Stimulated activated CD8-positive, alpha-beta memory T cell treated with anti-CD3 and anti-CD28 coated beads, Interleukin-7, amount 100 ng/mL, for 48 hours (primary cell): ENCODE measurements around the gene TSPAN9.

ENCODE experiments used
- DNase-seq, 2 donors: peaks; one replicate each; pipeline ENCODE4 v3.0.0-alpha.2; 2020; ENCODE audit warnings: low read depth in 1 of 2; ENCODE audit errors: extremely low read depth in 1 of 2

The TSPAN9 gene

DNA sequence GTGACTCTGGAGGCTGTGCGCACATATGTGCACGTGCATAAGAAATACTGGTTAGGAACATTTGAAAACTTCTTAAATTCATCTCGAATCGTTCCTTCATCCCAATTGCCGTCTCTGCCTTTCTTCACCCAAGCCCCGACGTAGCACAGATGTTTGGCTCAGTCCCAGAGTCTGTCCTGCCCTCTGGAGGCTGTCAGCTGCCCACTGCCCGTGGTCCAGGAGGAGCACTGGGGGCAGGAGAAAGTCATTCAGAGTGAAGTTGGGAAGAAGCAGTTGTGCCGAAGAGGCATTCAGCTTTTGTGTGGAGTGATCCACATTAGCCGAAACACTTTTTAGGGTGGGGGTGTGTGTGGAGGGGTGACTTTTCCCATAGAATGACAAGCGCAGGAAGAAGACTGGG is 124.9 kb downstream of the TSPAN9 start:
- DNase-seq, result no peak

DNA sequence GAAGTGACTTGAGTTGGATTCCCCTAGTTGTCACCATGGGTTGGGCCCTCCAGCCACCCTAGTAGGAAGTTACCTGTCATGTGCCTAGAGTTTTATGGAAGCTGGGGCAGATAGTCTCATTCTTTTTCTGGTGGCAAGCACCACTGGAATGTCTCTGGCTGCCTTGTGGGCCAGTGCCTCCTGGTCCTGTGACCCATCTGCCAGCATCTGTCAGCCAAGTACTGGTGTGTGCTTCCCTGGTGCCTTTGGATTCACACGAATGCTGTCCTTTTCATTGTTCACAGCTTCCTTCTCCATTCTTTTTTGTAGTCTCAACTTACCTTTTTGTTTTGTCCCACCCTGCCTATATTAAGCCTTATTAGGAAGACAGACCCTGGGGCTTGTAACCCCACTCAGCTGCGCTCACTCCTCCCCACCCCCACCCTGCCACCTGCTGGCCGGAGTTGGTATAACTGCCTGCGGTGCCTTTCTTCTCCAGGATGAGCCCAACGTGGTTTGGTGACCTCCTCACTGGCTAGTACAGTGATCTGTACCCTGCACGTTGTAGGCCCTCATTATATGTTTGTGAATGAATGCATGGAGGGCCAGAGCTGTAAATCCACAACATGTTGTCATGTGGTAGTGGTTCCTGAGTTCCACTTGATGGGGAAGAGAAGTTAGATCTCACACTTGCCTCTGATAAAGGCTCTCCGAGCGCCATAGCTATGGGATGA is 125.7 kb downstream of the TSPAN9 start:
- DNase-seq, result no peak

DNA sequence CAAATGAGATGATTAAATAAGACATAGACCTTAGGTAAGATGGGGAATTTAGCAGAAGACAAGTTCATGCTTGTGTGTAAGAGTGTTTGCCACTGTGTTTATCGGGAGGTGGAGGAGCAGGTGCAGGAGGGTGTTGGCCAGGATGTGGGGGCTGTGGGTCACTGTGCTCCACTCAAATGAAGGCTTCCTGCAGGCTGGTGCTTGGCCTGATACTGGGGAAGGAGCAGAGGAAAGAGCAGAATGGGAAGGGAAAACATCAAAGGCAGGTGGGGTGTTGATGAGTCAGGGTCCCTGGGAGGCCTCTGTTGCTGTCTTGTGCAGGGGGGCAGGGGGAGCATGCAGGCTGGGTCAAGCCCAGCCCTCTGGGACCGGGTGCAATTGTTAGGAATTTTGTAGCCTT is 126.5 kb downstream of the TSPAN9 start:
- DNase-seq, result no peak

DNA sequence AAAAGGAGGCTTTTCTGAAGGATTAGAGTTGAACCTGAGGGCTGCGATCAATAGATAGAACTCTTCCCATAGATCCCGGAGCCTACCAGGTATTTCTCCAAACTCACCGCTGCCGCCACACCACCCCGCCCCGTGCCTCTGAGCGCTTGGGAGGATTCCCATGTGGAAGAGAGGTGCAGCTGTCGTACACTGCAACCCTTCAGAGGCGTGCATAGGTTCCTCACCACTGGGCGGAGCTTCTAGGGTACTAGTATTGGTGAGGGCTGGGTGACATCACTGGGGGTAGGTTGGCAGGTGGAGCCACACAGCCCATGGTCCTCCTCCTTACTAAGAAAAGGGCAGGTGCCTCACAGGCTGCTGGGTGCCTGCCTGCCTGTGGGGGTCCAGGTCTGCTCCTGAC is 127.0 kb downstream of the TSPAN9 start:
- DNase-seq, result no peak

DNA sequence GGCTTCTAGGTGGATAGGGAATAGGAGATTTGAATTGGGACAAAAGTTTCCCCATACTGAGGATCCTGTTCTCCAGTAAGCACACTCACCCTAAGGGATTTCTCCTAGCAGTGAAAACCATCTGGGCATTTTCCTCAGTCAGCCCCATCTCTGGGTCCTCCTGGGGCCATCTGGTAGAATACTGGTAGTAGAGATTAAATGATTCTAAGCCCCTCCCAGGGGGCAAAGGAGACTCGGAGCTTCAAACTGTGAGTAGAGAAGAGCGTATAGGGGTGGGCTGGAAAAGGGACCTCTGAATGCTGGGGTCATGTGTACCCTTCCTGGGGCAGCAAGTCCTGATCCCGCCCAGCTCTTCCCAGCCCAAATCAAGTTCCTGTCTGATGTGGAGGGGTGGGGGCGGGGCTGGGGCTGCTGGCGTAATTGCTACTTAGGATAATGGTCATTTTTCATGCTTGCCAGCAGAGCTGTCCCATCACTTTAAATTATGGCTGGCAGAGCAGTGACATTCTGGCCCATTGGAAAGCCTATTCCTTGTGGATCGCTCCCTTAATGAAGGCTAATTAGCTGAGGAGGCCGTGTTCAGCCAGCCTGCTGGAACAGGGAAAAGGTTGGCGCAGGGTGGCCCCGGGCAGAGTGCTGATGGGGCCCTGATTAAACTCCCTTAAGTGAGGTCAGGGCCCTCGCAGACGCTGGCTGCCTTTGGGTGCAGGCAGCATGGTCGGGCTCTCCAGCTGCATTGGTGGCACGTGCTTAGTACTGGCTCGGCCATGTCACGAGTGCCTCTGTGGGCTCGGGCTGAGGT is 127.8 kb downstream of the TSPAN9 start:
- DNase-seq, result no peak

DNA sequence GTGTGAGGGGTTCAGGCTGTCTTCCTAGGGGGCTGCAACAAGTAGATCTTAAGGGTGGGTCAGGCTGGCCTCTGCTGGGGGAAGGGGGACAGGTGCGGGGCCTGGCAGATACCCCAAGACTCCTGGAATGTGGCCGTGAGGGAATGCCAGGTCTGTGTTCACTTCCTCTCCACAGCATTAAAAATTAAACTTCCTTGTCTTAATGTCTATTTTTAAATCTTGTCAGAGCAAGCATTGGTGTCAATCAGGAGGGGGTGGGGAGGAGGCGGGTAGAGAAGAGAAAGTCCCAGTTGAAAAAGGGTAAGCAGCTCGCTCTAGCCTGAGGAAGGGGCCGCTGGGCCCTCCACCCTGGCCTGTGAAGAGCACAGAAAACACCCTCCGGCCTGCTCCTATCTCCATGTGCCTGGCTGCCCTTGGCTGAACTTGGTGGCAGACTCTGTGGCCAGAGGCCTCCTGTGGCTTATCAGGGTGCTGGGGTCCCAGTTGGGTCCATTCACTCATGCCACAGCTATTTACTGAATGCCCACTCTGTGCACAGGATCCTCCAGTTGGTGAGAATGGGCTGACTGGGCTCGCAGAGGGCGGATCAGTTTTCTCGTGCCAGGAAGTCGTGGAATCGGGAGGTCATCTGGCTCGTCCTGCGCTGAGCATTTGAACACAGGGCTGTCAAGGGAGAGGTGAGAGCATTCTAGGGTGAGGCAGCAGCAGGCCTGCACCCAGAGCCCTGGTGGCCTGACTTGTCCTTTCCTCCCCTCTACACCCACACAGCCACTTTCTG is 128.8 kb downstream of the TSPAN9 start:
- DNase-seq, result no peak

DNA sequence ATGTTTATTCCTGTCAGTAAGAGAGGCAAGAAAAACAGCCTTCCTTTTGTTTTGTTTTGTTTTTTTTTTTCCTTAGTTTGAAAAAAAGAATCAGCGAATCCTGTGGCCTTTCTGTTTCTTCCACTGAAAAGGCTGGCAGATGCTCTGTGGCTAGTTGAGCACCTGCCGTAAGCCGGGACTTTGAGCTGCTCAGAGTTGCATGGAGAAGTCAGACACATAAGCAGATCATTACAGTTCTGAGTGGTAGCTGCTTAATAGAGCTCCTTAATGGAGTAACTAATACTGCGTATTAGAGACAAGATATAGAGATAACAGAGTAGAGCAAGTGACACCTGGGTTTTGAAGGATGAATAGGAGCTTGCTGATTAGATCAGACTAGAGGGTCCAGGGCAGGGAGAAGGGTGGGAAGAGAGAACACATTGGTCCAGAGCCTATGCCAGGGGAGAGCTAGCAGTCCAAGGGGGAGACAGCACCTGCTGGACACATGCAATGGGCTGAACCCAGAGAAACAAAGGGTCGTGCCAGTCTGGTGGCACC is 129.4 kb downstream of the TSPAN9 start:
- no peak for DNase-seq

DNA sequence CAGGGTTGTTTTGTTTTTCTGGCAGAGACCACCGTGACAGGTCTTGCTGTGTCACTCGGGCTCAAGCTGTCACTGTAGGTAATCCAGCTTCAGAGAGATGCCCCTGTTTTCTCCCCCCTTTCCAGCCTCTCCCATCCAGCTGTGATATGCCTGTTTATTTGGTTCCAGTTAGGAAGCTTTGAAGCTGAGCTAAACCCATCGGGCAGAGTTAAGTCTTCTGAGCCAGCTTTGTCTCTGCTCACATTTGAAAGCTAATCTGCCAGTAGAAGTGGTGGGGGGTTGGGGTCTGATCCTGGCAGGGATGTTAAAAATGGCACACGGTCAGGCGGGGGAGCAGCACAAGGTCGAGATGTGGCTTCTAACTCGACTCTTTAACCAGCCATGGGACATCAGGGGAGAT is 130.0 kb downstream of the TSPAN9 start:
- no peak for DNase-seq

DNA sequence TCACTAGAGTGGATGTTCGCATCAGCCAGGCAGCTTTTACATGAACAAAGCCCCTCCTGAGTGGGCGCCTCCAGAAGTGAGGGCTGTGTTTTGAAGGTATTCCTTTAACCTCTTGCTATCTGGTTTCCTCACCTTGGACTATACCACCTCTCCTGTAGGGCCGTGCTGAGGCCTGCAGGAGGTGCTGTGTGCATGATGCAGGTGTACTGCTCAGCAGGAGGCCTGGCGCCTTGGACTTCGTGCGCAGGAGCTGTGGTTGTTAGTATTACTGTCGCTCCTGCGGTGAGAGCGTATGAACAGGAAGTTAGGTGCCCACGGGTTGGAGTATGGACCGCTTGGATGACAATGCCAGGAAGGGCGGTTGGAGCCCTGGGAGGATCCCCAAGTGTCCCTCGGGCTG is 130.7 kb downstream of the TSPAN9 start:
- DNase-seq, result no peak

DNA sequence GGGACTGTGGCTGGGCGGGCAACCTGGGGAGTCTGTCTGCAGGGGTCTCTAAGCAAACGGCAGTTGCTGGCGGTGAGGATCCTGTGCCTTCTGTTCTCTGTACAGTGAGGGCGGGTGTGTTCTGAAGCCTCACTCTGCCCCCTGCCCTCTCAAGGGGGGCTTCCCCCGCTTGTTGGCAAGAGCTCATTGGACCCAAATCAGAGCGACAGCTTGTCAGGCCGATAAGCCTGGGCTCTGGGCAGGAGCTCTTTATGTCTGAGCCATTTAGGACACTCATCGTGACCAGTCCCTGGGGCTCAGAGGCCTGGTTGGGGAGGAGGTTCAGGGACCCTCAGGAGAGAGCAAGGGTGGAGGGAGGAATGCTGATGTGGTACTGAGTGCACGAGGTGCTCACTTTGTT is 136.0 kb downstream of the TSPAN9 start:
- DNase-seq, result no peak

DNA sequence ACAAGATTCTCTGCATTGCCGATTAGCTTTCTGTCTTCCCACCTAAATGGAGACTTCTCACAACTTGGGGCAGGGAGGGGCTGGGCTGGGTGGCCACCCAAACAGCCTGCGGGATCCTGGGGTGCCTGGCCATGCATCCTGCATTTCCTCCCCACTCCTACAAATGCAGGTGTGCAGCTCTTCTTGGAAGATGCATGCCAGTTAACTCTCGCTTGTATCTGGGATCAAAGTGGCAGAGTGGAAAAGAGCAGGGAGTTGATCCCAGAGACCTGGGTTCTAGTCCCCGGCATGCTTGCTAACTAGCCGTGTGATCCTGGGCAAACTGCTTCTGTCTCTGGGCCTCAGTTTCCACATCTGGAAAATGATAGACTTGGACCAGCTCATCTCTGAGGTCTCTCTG is 136.6 kb downstream of the TSPAN9 start:
- no peak for DNase-seq

DNA sequence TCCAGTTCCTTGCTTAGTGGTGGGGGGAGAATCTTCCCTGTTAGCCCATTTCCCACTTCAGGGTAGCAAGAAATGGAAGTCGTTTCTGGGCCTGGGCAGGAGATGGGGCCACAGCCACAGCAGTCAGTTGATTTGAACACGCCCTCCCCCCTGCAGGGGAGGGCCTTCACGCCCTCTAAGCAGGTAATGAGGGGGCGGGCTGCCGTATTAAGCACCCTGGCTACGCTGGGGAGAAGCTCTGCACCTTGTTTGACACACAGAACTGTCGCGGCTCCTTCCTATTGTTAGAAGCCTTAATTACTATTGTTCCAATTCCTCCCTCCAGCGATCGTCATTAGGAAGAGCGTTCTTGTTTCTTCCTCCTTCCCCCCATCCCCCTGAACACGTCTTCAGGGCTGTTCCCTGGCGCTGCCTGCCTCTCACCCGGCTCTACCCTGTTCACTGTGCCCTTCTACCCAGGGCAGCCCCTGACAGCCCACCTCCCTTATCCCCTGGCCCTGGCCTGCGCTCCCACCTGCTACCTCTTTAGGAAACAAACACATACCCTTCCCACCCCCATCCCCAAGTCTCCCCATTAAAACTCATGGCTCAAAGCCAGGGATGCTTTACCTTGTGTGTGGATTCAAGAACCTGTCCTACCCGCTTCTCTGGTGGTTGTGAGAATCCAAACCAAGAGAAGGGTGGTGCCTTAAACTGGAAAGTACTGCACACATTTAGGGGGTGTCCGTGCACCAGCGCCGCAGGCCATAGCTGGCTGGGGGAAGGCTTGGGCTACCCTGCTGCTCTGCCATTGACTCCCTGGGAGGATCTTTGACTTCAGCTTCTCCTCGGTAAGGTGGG is 137.6 kb downstream of the TSPAN9 start:
- DNase-seq, result no peak

DNA sequence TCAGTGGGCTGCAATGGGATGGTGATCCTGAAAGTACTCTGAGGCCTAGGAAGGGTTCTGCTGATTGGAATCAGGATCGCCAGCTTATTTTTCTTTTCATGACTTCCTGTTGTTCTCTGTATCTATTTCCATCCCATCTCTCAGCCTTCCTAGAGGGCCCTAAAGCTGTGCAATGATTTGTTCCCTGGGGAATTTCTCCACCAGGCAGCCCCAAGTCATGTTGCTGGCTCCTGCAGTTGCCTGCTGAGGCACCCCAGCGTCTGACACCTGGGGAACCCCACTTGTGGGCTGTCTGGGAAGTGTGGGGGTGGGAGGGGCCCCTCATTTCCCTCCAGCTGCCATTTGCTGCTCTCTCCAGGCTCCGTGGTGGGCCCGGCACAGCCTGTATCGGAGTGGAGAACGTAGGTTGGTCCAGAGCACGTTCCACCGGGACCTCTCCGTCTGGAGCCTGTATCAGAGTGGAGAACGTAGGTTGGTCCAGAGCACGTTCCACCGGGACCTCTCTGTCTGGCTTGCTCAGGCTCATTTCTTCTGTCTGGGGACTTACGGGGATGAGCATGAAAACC is 138.3 kb downstream of the TSPAN9 start:
- DNase-seq, result no peak

DNA sequence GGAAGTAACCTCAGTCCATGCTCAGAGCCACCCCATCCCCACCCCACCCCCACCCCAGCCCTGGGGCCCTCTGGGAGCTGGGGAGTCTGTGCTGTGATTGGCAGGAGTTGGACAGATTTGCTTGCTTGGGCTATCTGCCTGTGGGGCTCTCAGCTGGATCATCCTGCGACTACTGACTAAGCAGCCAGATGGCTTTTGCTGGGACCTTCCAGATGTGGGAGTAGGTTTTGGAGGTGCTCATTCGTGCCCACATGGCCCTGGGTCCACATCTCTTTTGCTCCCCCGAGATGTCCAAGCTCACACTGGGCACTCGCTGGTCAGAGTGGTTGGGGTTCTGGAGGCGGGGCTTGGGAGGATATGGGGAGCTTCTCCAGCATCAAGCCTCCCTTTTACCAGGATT is 138.9 kb downstream of the TSPAN9 start:
- DNase-seq, result no peak

DNA sequence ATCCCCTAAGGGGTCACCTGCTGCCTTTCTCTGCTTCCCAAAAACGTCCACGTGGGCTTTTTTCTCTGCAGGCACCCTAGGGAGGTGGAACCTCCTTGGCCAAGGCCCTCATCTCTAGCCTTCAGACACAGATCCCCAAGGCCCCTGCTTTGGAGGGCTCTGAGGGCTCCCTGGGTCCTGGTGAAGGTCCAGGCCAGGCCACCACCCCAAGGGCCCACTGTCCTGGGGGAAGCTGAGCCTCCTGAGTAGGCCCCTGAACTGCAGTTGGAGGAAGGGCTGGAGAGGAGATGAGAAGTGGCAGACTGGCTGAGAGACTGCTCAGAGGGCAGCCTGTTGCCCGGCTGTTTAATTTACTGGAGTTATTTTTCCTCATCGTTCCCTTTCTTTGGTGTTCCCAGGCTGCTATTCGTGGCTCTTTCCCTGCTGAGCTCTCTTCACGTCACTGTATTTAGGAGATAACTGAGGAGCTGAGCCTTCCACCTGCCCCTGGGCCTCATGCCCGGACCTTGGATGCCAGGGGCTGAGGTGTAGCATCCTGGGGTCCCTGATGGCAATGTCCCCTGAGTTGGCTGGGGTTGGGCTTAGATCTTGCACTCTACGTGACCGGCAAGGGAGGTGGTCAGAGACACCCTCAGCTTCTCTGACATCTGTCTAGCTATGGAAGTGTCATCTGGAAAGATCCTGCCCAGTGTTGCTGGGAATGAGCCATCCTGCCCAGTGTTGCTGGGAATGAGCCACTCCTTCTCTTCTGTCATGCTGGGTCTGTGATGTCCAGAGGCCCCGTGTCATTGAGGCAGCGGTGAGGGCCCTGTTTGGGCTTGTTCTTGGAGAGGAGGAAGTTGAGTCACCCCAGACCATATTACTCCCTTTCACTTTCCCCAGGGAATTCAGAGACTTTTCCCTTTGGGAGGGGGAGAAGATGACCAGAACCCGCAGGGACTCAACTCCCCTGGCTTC is 139.8 kb downstream of the TSPAN9 start:
- no peak for DNase-seq

DNA sequence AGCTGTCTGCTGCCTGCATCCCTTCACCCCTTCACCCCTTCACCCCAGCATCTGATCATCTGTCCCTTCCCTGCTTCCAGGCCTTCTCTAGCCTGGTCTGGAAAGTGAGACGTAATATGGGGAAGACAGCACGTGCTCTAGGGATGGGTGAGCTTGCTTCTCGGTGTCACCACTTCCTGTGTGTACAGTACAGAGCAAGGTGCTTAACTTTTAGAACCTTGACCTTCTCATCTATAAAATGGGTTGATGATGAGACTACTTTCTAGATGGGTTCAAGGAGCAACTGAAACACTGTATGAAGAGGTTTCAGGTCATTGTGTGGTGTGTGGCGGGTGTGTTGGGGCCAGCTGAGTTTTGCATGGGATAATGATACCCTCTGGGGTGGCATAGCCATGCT is 140.5 kb downstream of the TSPAN9 start:
- DNase-seq, result no peak

DNA sequence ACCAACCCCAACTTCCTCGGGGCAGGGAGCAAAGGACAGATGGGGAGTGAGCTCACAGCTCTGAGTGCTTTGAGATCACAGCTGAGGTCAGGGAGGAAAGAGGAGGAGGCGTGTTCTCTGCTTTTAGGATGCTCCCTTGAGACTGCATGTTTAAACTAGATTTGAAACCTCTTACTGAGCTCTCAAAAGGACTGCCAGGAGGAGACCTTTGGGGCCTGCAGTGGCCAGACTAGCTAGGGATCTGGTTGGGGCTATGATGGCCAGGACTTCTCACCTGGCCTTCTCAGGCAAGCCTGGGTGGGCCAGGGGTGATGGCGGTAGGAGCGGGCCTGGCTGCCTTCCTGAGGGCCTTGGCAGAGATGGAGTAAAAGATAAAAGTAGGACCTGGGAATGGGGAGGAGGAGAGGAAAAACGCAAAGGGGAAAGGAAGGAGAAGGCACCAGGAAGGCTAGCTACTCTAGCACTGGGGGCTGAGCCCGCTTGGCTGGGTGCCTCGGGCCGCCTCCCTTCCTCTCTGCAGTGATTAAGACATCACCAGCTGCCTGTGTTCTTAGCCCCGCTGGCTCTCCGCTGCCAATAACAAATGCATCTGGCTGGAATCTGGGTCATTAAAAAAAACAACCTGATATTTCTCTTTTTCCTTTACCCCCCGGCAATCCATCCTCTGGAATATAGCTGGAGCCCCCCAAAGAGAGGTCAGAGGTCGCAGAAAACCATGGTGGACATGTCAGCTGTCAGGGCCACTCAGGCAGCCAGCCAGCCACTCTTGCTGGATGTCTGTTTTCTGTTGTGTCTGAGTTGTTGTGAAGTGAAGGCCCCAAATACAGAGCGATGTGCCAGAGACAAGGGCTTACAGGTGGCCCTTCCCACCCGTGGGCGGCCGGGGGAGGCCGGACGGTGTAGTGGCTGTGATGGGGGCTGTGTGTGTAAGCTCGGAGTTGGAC is 141.3 kb downstream of the TSPAN9 start:
- DNase-seq, result no peak

DNA sequence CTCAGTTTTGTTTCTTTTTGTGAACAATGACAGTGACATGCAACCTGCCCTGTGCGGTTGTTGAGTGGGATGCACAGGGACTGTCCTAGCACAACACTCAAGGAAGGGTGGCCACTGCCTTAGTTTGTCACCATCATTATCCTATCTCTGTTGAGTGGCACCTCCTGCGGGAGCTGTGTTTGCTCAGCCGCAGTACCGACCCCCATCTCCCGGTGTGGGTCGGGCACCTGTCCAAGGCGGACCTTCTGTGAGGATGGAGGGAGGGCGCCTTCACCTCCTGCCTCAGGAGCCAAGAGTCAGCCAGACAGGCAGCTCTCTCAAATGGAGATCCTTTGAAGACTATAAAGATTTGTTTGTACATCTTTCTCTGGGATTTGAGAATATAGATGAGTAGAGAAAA is 142.1 kb downstream of the TSPAN9 start:
- DNase-seq, result no peak
